T47D (cell line): ENCODE data around the gene ZNF728.
"Not testable (repeated sequence)": the region's sequence is repeated elsewhere in the genome, so short reads cannot be mapped to it uniquely, and the experiment has no call there.

ENCODE experiments used
- DNase-seq, 2 experiments: peaks; one replicate each; pipeline versions ENCODE4 v3.0.0 to v3.0.0-alpha.2; 2011 to 2012; ENCODE audit warnings: low read depth in 1 of 2, low spot score in 1 of 2
- JUND ChIP-seq: IDR thresholded peaks from 2 replicates; pipeline ENCODE4 v1.6.1; 2012; ENCODE audit warnings: low read depth
- in situ Hi-C: cut with HindIII; loops from 2 replicates; pipeline ENCODE4 v1.10.0; 2016; ENCODE audit warnings: low sequenced_read_pairs, low pct_unique_long_range_greater_than_20kb

ZNF728 gene

DNA sequence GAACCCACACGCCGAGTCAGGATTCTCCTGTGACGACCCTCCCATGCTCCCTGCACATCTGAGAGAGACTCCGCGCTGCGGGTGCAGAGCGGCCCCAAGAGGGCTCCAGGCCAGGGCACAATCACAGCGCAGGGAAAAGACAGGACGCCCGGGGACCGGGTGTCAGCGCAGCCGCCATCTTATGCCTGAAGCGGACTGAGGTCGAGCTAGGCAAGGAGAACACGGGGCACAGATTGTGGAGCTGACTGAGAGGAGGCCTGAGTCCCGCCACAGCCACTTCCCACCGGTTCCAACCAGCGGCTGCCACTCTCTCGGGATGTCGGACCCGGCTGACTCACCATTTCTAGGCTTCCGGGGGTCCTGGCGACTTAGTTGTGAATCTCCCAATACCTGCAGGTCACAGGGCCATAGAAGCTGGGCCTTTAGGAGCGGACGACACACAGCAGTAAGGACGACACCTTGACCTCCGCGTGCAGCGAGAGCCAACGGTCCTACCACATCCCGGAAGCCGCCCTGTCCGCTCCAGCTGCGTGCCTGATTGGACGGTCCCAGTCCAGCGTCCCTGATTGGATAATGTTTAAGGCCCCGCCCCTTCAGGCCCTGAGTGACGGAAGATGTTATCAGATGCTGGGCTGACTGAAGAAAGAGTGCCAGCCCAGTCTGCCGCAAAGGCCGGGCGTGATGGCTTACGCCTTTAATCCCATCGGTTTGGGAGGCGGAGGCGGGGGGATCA lies at the start of gene ZNF728:
Gene ZNF728 (minus strand): TSS at position 487 of the 733 bp plus-strand sequence. CDS start 146 bp downstream, at position 341.
- no peak for DNase-seq
- in situ Hi-C loops, result no loop called here
- no peak for TF ChIP-seq JUND

GRCh38 chr19:23052349-23052748 lies 49.4 kb upstream of the ZNF728 start:
- no peak for TF ChIP-seq JUND
- in situ Hi-C loops, result no loop called here

GRCh38 chr19:23049256-23049655 lies 46.3 kb upstream of the ZNF728 start:
- in situ Hi-C loops, result no loop called here
- DNase-seq, result no peak
- TF ChIP-seq JUND, result no peak

More at GRCh38 chr19:23052349-23052748, 49.4 kb upstream of the ZNF728 start:
- DNase-seq, result no peak

DNA sequence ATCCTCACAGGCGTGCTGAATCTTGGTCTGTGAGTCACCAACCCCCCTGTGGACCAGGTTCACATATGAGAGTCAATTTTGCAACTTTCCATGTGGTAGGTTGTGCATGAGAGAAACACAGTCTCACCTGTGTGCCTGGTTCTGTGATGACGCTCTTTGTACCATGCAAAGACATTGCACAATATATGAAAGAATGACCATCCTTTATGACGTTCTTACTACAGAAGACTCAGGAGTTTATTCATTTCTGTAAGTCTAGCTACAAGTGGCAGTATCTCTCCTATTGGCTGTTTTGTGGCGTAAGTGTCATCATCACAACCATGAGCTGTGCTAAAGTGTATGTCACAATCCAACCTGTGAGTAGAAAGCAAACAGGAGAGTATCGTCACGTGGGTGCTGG lies 43.8 kb upstream of the ZNF728 start:
- TF ChIP-seq JUND, result no peak
- in situ Hi-C loops, result no loop called here
- no peak for DNase-seq

DNA sequence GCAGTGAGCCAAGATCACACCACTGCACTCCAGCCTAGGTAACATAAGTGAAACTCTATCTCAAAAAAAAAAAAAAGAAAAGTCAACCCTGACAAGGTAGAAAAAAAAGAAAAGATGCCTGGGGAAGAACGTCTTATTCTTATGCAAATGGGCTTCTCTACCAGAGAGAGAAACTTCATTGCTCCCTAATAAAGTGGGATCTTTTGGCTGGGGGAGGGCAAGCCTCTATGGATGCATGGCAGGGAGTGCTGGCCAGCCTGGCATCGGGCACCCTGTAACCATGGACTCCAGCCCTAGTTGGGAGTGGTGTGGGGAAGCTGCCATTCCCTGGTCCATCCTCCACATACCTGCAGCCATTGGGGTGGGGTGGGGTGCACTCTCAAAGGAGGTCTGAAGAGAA lies 30.7 kb upstream of the ZNF728 start:
- no peak for DNase-seq
- TF ChIP-seq JUND, result no peak
- in situ Hi-C loops, result no loop called here

DNA sequence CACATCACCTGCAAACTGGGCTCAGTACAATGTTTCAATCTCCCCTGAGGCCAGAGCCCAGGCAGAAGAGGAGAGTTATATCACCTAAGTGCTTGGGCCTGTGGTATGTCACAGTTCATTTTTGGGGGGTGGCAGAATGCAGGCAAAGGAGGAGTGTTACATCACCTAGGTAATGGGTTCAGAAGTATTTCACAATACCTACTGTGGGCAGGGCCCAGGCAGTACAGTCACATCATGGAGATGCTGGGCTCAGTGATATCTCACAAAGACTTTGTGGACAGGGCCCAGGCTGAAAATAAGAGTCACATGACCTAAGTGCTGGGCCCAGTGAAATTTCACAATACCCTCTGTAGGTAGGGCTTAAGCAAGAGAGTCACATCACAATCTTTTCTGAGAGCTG lies 12.7 kb upstream of the ZNF728 start:
- DNase-seq, result no peak
- no peak for TF ChIP-seq JUND
- in situ Hi-C loops, result no loop called here

DNA sequence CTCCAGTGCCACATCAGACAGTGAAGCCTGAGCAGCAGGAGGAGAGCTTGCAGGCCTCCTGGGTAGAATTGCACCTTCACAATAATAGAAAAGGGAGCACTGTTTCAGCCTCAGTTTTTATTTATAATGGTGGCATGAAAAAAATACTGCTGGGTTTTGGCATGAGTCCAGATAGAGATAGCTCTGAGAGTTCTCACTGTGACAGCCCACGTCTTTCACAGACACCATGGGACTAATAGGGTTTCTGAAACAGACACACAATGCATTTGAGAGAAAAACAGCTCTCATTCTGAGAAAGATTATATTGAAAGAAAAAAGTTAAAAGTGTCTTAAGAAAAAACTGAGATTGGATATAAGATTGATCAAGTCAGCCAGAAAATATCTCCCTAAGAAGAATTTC lies 8.0 kb downstream of the ZNF728 start:
- DNase-seq, in situ Hi-C loops: not testable (repeated sequence)

DNA sequence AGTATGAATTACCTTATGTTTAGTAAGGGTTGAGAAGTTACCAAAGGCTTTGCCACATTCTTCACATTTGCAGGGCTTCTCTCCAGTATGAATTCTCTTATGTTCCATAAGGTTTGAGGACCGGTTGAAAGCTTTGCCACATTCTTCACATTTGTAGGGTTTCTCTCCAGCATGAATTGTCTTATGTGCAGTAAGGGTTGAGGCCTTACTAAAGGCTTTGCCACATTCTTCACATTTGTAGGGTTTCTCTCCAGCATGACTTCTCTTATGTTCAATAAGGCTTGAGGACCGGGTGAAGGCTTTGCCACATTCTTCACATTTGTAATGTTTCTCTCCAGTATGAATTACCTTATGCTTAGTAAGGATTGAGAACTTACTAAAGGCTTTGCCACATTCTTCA lies 26.7 kb downstream of the ZNF728 start:
- DNase-seq, result no peak
- in situ Hi-C loops, result no loop called here
- TF ChIP-seq JUND, result no peak

DNA sequence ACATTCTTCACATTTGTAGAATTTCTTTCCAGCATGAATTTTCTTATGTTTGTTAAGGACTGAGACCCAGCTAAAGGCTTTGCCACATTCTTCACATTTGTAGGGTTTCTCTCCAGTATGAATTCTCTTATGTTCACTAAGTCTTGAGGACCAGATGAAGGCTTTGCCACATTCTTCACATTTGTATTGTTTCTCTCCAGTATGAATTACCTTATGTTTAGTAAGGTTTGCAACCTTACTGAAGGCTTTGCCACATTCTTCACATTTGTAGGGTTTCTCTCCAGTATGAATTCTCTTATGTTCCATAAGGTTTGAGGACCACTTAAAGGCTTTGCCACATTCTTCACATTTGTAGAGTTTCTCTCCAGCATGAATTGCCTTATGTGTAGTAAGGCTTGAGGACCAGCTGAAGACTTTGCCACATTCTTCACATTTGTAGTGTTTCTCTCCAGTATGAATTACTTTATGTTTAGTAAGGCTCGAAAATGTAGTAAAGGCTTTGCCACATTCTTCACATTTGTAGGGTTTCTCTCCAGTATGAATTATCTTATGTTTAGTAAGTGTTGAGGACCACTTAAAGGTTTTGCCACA lies 27.3 kb downstream of the ZNF728 start:
- DNase-seq, in situ Hi-C loops: not testable (repeated sequence)

GRCh38 chr19:22945560-22945959 lies 57.4 kb downstream of the ZNF728 start:
- TF ChIP-seq JUND, result no peak
- peak in 1 of 2 experiments; percentile 27 for DNase-seq
- in situ Hi-C loops, result no loop called here

- no peak for TF ChIP-seq JUND
- in situ Hi-C loops, result no loop called here
- DNase-seq, result no peak
Measured at GRCh38 chr19:22935151-22935550, 67.8 kb downstream of the ZNF728 start.

DNA sequence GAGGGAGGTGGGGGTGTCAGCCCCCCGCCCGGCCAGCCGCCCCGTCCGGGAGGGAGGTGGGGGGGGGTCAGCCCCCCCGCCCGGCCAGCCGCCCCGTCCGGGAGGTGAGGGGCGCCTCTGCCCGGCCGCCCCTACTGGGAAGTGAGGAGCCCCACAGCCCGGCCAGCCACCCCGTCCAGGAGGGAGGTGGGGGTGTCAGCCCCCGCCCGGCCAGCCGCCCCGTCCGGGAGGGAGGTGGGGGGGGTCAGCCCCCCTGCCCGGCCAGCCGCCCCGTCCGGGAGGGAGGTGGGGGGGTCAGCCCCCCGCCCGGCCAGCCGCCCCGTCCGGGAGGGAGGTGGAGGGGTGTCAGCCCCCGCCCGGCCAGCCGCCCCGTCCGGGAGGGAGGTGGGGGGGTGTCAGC lies 75.4 kb downstream of the ZNF728 start:
- in situ Hi-C loops, DNase-seq: not testable (repeated sequence)

DNA sequence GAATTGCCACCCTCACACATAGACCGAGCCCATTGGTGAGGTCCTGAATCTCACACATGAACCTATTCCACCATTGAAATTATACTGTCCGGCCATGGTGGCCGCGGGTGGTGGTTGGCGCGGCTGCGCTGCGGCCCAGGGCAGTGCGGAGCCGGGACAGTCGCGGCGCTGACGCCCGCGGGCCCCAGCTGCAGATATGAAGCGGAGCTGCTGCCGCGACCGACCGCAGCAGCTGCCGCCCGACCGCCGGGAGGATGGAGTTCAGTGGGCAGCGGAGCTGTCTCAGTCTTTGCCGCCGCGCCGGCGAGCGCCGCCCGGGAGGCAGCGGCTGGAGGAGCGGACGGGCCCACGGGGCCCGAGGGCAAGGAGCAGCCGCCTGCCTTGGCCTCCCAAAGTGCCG lies 77.8 kb downstream of the ZNF728 start:
- in situ Hi-C loops, DNase-seq: not testable (repeated sequence)
